BJ (cell line): ENCODE results near the gene LRRC14B. TPM values are rescaled to one million over a fixed set of nuclear protein-coding genes. Genes with fewer than 3 reads are reported as not detected.

Source experiments
- CTCF ChIA-PET: fragments of 350-600 bp; formaldehyde crosslinking; extraction: SDS; loops from one replicate; lab custom pipeline; 2021; ENCODE audit warnings: antibody characterized with exemption, inconsistent platforms; lab: Yijun Ruan, JAX
- POLR2A ChIA-PET: fragments of 300-600 bp; sonication (Branson Sonifier 250); formaldehyde crosslinking; extraction: SDS; loops from one replicate; lab custom pipeline; 2021; ENCODE audit warnings: antibody characterized with exemption; lab: Charles Lee
- DNase-seq: peaks from one replicate; pipeline ENCODE4 v3.0.0-alpha.2; 2011; ENCODE audit warnings: low read depth
- H3K27me3 ChIP-seq: 2 replicates; pipeline ENCODE4 v1.6.0; 2011; ENCODE audit warnings: low read length; ENCODE audit not compliant: control insufficient read depth, insufficient read depth
- H3K36me3 ChIP-seq: 2 replicates; pipeline ENCODE4 v1.5.1; 2011; ENCODE audit warnings: low read length; ENCODE audit not compliant: control insufficient read depth, insufficient read depth
- H3K4me3 ChIP-seq: 2 replicates; pipeline ENCODE4 v1.5.1; 2011; ENCODE audit warnings: low read depth, mild to moderate bottlenecking, control low read depth, low read length
- CTCF ChIP-seq: IDR thresholded peaks from 2 replicates; pipeline ENCODE4 v1.5.1; 2011; ENCODE audit warnings: low read depth, mild to moderate bottlenecking, control low read depth, inconsistent platforms, low read length, moderate library complexity; ENCODE audit not compliant: insufficient read depth
- polyA minus RNA-seq: library from RNA; depleted of rRNA, polyadenylated mRNA; stranded (reverse); fragments of >200 nt; gene quantifications from 2 replicates; pipeline ENCODE4 v1.2.3, GENCODE V29; 2011; rRNA and poly(A)+ RNA removed
- polyA plus RNA-seq: library from polyadenylated mRNA; depleted of rRNA; stranded (reverse); fragments of >200 nt; gene quantifications from 2 replicates; pipeline ENCODE4 v1.2.3, GENCODE V29; 2011; rRNA removed

The LRRC14B gene
- polyA plus RNA-seq (not detected in 2 replicates), polyA minus RNA-seq (not detected in 2 replicates)

GRCh38 chr5:191036-191948 is at the start of gene LRRC14B:
Gene LRRC14B, plus strand, starts transcription at chr5:191495. Its CDS starts 44 bp downstream, at chr5:191539.
- Histone ChIP-seq H3K27me3 (peaks cover 3% of the 10 kb centered on the region), H3K36me3 (no peaks in the 10 kb centered on the region), H3K4me3 (no peak within 1 kb of the TSS)
- no peak for TF ChIP-seq CTCF
- DNase-seq, result no peak
- POLR2A ChIA-PET, result no interaction called here
- CTCF ChIA-PET, result interaction anchor here (0.8 to 1.7 kb wide), 2 partner anchors 9 to 21 kb away, joined by 4 read pairs; no protein-coding TSS in a partner anchor

- CTCF ChIA-PET, result no interaction called here
- no peak for TF ChIP-seq CTCF
- Histone ChIP-seq H3K36me3 (no peaks in the 10 kb centered on the region), H3K27me3 (no peaks in the 10 kb centered on the region; the same call in 1 of the 2 replicates), H3K4me3 (no peak overlapping the region)
- no peak for DNase-seq
- POLR2A ChIA-PET, result no interaction called here
These were observed 49.5 kb upstream of the LRRC14B start for GRCh38 chr5:141761-142160.

GRCh38 chr5:142246-142810 is 49.0 kb upstream of the LRRC14B start:
- H3K4me3 ChIP-seq, result no peak overlapping the region
- ChIA-PET POLR2A (no interaction called here), CTCF (no interaction called here)
- H3K27me3 ChIP-seq, result no peaks in the 10 kb centered on the region; the same call in 1 of the 2 replicates
- no peak for TF ChIP-seq CTCF
- DNase-seq, result no peak
- no peaks in the 10 kb centered on the region for H3K36me3 ChIP-seq

GRCh38 chr5:143041-143440 is 48.3 kb upstream of the LRRC14B start:
- ChIA-PET CTCF (no interaction called here), POLR2A (no interaction called here)
- Histone ChIP-seq H3K36me3 (no peaks in the 10 kb centered on the region), H3K4me3 (no peak overlapping the region), H3K27me3 (no peaks in the 10 kb centered on the region; the same call in 1 of the 2 replicates)
- no peak for DNase-seq
- no peak for TF ChIP-seq CTCF

GRCh38 chr5:144941-145340 is 46.4 kb upstream of the LRRC14B start:
- Histone ChIP-seq H3K4me3 (no peak overlapping the region), H3K27me3 (no peaks in the 10 kb centered on the region; the same call in 1 of the 2 replicates), H3K36me3 (no peaks in the 10 kb centered on the region)
- CTCF ChIA-PET, result no interaction called here
- DNase-seq, result no peak
- TF ChIP-seq CTCF, result no peak
- POLR2A ChIA-PET, result no interaction called here
